ENCODE results near the gene SHISA4.
"Not testable (repeated sequence)": the region's sequence is repeated elsewhere in the genome, so short reads cannot be mapped to it uniquely, and the experiment has no call there.

The SHISA4 gene

DNA sequence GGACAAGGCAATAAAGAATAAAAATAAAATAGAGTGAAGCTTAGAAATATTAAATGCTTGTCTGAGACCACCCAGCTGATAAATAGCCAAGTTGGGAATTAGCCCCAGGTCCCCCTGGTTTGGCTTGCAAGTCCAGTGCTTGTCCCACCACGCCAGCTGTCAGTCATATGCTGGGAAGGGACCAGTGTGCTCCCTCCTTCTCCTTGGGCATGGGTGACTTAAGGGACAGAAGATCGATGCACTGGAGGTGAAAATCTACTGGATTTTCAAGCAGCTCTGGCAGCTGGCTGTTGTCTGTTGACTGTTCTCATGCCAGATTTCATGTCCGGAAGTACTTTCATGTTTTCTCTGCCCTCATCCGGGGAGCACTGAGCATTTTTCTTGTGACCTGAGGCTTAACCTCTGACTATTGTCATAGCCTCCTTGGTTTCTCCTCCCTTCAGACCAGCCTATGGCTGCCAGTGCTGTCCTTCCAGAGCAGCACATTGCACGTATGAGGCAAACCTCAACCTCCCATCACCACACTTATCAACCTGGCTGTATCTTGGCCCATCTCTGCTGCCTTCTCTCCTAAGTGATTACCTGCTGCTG lies 45.2 kb downstream of the SHISA4 start:
- DNase-seq, result no peak

DNA sequence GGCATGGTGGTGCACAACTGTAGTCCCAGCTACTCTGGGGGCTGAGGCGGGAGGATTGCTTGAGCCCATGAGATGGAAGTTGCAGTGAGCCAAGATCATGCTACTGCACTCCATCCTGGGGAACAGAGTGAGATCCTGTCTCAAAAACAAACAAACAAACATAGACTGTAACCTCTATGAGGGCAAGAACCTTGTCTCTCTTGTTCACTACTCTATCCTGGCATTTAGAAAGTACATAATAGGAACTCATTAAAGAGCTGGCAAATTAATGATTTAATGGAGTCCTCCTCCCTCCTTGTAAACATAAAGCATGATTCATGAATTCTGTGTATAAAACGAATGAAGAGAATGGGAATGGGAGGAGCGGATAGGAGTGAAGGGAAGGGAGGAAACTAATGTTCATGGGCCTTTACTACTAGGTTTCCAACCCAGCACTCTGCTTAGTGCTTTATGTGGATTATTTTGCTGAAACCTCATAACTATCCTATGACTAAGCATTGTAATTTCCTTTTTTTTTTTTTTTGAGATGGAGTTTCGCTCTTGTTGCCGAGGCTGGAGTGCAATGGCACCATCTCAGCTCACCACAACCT lies 49.0 kb downstream of the SHISA4 start:
- DNase-seq, result no peak

DNA sequence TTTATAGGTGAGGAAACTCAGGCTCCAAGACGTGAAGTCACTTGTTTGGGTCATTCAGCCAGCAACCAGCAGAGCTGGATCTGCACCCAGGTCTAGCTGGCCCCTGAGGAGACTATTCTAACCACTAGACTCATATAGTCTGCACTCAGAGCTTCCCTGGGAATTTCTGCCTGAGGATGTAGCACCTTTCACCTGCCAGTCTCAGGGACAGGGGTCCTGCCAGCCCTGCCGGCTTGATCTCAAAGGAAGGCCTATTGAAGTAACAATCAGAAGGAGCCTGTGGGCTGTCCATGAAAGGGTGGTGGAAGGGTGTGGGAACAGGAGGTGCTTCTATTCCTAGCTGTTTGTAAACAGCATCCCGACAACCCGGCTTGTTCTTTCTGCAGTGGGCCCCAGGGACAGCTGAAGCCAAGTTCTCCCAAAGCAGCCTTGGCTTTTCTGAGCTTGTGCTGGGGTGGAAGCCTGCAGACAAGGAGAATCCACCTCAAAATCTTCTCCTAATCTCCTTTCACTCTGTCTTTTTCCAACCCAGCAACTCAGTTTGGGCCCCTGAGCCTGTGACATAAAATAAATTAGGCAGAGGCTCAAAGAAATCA lies 49.8 kb downstream of the SHISA4 start:
- DNase-seq, result no peak

DNA sequence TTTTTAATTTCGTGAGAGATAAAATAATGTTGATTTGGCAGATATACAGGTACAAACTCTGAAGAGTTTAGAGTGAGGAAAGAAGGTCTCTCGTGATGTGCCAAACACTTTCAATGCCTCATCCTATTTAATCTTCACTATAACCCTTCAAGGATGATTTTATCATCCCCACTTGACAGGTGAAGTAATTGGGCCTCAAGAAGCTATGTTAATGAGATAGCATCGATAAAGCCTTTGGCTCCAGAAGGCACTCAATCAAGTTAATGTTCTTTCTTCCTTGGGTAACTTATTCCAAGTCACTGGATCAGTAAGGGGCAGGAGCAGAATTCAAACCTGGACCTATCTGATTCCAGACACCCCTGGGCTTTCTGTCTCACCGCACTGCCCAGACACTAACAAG lies 50.5 kb downstream of the SHISA4 start:
- no peak for DNase-seq

DNA sequence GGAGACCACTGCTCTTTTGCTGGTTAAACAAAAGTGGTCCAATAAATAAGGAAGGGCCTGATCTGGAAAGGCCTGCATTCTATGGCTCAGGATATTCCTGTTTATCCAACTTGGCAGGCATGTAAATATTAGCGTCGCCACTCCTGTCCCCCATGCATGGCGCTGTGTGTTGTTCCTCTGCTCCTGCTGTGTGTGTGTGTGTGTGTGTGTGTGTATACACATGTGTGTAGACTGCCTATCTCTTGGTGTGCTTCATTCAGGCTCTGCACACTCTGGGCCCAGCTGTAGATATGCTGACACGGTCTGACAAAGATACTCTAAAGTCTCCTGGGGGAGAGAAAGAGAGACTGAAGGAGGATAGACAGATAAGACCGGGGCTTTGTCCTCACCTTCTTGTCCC lies 50.9 kb downstream of the SHISA4 start:
- DNase-seq, result no peak

DNA sequence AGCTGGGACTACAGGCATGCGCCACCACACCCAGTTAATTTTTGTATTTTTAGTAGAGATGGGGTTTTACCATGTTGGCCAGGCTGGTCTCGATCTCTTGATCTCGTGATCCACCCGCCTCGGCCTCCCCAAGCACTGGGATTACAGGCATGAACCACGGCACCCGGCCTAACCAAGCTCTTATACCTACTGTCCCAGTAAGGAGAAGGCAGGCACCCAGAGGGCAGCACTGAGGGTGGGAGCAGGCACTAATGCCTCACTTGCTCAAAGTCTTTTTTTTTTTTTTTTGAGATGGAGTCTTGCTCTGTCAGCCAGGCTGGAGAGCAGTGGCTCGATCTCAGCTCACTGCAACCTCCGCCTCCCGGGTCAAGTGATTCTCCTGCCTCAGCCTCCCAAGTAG lies 51.6 kb downstream of the SHISA4 start:
- not testable (repeated sequence) for DNase-seq

DNA sequence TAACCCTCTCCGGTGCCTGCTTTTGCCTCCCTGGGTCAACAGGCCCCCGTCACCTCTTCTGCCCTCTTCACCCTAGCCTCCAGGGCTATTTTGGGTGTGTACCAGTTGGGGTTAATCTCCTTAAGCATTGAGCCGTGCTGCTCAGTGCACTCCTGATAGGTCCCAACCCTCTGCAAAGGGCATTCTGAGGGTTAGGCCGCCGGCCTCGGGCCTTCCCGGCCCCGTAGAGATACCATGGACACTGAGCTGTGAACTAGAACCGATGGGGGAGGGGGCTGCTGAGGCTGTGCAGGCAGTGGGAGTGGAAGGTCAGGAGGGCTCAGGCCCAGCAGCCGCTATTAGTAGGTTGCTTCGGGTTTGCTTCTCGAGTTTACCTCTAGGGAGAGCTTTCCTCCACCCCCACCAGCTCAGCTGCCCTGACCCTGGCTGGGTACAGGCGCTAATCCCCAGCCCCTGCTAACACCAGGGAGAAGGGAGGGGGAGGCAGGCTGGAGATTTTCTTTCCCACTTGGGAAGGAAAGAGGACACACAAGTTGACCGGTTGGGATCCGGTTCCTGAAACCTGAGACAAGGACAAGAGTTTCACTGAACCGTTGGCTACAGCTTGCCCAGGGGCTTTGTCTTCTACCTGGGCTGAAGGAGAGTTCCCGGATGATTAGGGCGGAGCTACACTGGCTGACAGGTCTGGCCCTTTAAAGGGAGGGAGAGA lies 52.9 kb downstream of the SHISA4 start:
- DNase-seq, result peak; percentile 83

DNA sequence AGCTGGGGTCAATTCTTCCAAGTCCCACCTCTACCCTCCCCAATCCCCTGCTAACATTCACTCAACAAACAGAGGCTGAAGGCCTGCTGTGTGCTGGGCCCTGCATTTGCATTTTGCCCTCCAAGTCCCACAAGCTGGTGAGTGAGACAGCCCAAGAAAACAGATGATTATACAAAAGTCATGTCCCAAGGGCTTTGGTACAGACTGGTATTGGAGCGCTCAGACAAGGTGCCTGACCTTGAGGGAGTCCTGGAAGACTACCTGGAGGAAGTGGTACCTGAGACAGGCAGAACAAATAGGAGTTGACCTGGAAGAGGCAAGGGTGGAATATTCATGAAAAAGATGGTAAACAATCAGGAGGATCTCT lies 53.4 kb downstream of the SHISA4 start:
- DNase-seq, result no peak

Data from NCI-H510A (cell line).